ENCODE measurements around the gene PNISR. TPM values are rescaled to one million over a fixed set of nuclear protein-coding genes. Genes with fewer than 3 reads are reported as not detected.

PNISR gene
- total and polyA plus RNA-seq, 2 of the 13 experiments (the other 11 are each of a cell fraction or from before 2014, with no cell fraction given): 43.0 to 48.0 TPM

GRCh38 chr6:99425647-99426450 lies 741 bp upstream of the PNISR start (continued):
- TF ChIP-seq ZNF407 (CRISPR knock-in tag; IDR thresholded peaks at IDR 0.05; ENCODE audit: not compliant biosample characterization): no peak
- no peak for TF ChIP-seq ZNF414 (CRISPR knock-in tag; IDR thresholded peaks at IDR 0.05)
- TF ChIP-seq ZSCAN9 (CRISPR knock-in tag; IDR thresholded peaks at IDR 0.05; ENCODE audit: borderline replicate concordance): no peak; the same call in 1 of the 2 replicates
- no peak for TF ChIP-seq ZNF180 (CRISPR knock-in tag; IDR thresholded peaks at IDR 0.05; ENCODE audit: borderline replicate concordance, low read depth)
- no peak for TF ChIP-seq XBP1 (CRISPR knock-in tag; IDR thresholded peaks at IDR 0.05)
- peak; percentile 100 for TF ChIP-seq THRA (CRISPR knock-in tag; IDR thresholded peaks at IDR 0.05; ENCODE audit: borderline replicate concordance)
- no peak for TF ChIP-seq ZSCAN30 (CRISPR knock-in tag; IDR thresholded peaks at IDR 0.05)
- TF ChIP-seq SKI (IDR thresholded peaks at IDR 0.05; ENCODE audit: partially characterized antibody): no peak
- no peak for TF ChIP-seq ZFAT (CRISPR knock-in tag; conservative IDR thresholded peaks at IDR 0.05)
- TF ChIP-seq CHD4 (IDR thresholded peaks at IDR 0.05; ENCODE audit: borderline replicate concordance, low read length): peak; percentile 38; the same call in 1 of the 2 replicates
- TF ChIP-seq ZNF775 (CRISPR knock-in tag; IDR thresholded peaks at IDR 0.05; ENCODE audit: borderline replicate concordance): no peak
- no peak for TF ChIP-seq ZNF737 (CRISPR knock-in tag; IDR thresholded peaks at IDR 0.05; ENCODE audit: borderline replicate concordance)
- no peak for TF ChIP-seq MAZ (IDR thresholded peaks at IDR 0.05; ENCODE audit: borderline replicate concordance, low read depth, low read length)
- no peak for TF ChIP-seq MAZ (CRISPR knock-in tag; IDR thresholded peaks at IDR 0.05; ENCODE audit: low read depth)
- TF ChIP-seq PCBP2 (optimal IDR thresholded peaks at IDR 0.05; ENCODE audit: low read depth, low read length, poor library complexity, severe bottlenecking): no peak
- TF ChIP-seq HMGXB4 (CRISPR knock-in tag; IDR thresholded peaks at IDR 0.05; ENCODE audit: borderline replicate concordance in 1 of 2, low read depth in 1 of 2): peak; percentile 81 to 86

Measured in HepG2 (cell line).